Heart left ventricle (tissue), 13 donors: ENCODE results near the gene MAP3K21.

Source experiments
- CTCF ChIP-seq, 12 donors: fragments of 200-600 bp; sonication (generic) in 4 of 12; IDR thresholded peaks; one replicate each; pipeline versions ENCODE4 v1.5.0 to v1.8.0; 2018 to 2022; ENCODE audit warnings: antibody characterized with exemption in 12 of 12, mild to moderate bottlenecking in 5 of 12
- POLR2A ChIP-seq, 2 donors: fragments of 450-650 bp; IDR thresholded peaks; one replicate each; pipeline ENCODE4 v1.6.1; 2017; ENCODE audit warnings: antibody characterized with exemption in 2 of 2, mild to moderate bottlenecking in 2 of 2, moderate library complexity in 2 of 2
- donor health status: ischemic (EF 13 %, LVEDD 7.1; RV severe dilation, severe dysfunction).
- donor health status: DM: no; HTN: yes; CAD: no.
- donor health status: DM: no; HTN: no; CAD: no.
- donor health status: ischemic (EF 25% LVEDD 6.9; RV normal size, moderate dysfunction).
- donor health status: ischemic (EF 25% LVEDD 5.7; RV mildly dilated, moderate dysfunction).
- donor health status: ischemic (EF 35%, LVEDD 5.7; RV mildly dilated, moderate dysfunction).
- donor health status: nonischemic (EF 11% LVEDD 7.7; RV severe dilation, severe dysfunction).
- donor health status: DM: yes; HTN: yes; CAD: no.
- donor health status: PGD.
- donor health status: ischemic (EF 29% LVEDD 5.4; RV normal size, mild dysfunction).
- donor health status: nonischemic (EF 23%, LVEDD 6.1; RV moderate dilation, normal function).

GRCh38 chr1:233364026-233364425 is 36.5 kb downstream of the MAP3K21 start:
- no peak for TF ChIP-seq CTCF (IDR thresholded peaks at IDR 0.05)
- TF ChIP-seq POLR2A (IDR thresholded peaks at IDR 0.05) = no peak
